ENCODE measurements around the gene UMAD1.

GRCh38 chr7:7699380-7699779, 58.8 kb downstream of the UMAD1 start:
- TF ChIP-seq POLR2A (IDR thresholded peaks at IDR 0.05; ENCODE audit: low read length) (no peak), GATA1 (IDR thresholded peaks at IDR 0.05; ENCODE audit: low read depth, low read length) (no peak)
